OCI-LY3 (cell line): ENCODE results near the gene KRTCAP2.
"Not testable (repeated sequence)": the region's sequence is repeated elsewhere in the genome, so short reads cannot be mapped to it uniquely, and the experiment has no call there.

Source experiments
- EZH2phosphoT487 ChIP-seq: fragments of 200-600 bp; shearing (Covaris generic); IDR thresholded peaks from 2 replicates; pipeline ENCODE4 v1.6.1; 2018; ENCODE audit warnings: antibody characterized with exemption, mixed run types, low read depth
- TF ChIP-seq, protein P1 (sequence below): fragments of 200-600, 300-600 bp; sonication (generic); IDR thresholded peaks from 2 replicates; pipeline ENCODE4 v1.5.1; 2014; ENCODE audit warnings: antibody characterized with exemption, low read length, low read depth

- TF ChIP-seq, protein P1, sequence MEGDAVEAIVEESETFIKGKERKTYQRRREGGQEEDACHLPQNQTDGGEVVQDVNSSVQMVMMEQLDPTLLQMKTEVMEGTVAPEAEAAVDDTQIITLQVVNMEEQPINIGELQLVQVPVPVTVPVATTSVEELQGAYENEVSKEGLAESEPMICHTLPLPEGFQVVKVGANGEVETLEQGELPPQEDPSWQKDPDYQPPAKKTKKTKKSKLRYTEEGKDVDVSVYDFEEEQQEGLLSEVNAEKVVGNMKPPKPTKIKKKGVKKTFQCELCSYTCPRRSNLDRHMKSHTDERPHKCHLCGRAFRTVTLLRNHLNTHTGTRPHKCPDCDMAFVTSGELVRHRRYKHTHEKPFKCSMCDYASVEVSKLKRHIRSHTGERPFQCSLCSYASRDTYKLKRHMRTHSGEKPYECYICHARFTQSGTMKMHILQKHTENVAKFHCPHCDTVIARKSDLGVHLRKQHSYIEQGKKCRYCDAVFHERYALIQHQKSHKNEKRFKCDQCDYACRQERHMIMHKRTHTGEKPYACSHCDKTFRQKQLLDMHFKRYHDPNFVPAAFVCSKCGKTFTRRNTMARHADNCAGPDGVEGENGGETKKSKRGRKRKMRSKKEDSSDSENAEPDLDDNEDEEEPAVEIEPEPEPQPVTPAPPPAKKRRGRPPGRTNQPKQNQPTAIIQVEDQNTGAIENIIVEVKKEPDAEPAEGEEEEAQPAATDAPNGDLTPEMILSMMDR = not testable (repeated sequence)
- not testable (repeated sequence) for TF ChIP-seq EZH2phosphoT487
Measured at GRCh38 chr1:155164625-155165024, 8.5 kb downstream of the KRTCAP2 start.
